GM18505 (cell line): ENCODE measurements around the gene AMZ1.
"Not testable (repeated sequence)": the region's sequence is repeated elsewhere in the genome, so short reads cannot be mapped to it uniquely, and the experiment has no call there.

Source experiments
- ATAC-seq: cut with Tn5 transposase; IDR thresholded peaks from one replicate; pipeline ENCODE4 v1.9.1; 2021; ENCODE audit not compliant: unreplicated experiment
- POLR2A ChIP-seq: IDR thresholded peaks from 4 replicates; pipeline ENCODE4 v1.6.1; 2011; ENCODE audit warnings: borderline replicate concordance; ENCODE audit not compliant: insufficient read depth, insufficient read length; ENCODE audit errors: extremely low read depth

AMZ1 gene

DNA sequence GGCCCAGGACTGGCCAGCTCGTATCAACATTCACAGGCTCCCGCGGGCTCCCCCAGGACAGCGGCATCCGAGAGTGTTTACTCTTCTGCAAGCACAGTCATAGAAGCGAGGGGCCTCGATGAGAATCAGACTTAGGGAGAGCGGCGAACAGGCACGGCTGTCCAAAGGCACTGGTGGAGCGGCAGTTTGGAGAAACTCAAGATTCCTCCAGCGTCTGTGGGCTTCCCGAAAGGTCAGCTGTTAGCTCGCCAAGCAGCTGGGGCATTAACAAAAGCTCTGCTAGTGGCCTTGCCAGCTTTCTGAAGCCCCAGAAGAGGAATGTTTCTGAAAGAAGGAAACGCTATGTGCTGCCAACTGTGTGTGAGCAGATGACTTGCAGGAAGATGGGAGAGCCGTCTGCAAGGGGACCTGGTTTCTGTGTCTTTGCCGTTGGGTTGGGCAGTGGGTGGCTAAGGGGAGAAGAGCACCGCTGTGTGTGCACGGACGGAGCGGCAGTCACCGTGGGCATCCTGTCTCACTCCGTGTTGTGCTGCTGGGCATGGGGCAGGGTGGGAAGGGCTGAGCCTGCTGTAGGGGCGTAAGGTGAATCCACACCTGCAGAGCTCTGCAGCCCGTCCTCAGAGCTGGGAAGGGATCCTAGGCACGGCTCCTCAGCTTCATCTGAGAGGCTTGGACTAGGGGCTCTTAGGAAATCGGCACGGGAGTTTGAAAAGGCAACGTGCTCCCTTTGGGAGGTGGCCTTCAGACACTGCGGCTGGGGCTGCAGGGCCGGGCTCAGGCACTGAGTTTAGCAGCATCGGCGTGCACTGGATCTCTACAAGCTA, 42.1 kb downstream of the AMZ1 start:
- ATAC-seq = no peak
- no peak for TF ChIP-seq POLR2A

DNA sequence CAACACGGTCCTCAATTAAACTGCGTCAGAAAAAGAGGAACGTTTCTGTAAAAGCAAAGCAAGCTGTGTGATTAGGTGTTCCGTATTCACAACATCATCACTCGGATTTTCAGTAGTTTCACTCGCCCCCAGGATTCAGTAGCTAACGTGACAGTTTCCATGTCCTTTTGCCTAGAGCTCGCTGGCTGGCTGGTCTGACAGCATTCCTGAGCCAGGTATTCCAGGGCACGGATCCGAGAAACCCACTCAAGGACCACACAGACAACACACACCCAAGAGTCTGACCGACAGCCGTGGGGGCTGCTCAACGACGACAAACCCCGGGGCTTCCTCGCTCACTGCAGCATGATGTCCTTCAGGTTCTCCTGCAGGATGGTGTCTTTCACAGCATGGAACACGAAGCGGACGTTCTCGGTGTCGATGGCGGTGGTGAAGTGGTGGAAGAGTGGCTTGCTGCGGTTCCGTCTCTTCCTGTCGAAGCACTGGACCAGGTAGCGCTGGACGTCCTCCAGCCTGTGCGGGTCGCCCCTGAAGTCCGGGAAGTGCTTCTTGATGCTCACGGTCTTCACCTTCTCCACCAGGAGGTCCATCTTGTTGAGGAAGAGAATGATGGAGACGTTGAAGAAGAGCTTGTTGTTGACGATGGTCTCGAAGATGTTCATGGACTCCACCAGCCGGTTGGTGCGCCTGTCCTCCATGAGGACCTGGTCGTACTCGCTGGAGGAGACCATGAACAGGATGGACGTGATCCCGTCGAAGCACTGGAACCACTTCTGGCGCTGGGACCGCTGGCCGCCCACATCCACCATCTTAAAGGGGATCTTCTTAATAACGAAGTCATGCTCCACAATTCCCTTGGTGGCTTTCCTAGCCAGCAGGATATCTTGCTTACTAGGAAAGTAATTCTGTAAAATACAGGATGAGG, 43.1 kb downstream of the AMZ1 start:
- ATAC-seq = no peak
- no peak for TF ChIP-seq POLR2A

DNA sequence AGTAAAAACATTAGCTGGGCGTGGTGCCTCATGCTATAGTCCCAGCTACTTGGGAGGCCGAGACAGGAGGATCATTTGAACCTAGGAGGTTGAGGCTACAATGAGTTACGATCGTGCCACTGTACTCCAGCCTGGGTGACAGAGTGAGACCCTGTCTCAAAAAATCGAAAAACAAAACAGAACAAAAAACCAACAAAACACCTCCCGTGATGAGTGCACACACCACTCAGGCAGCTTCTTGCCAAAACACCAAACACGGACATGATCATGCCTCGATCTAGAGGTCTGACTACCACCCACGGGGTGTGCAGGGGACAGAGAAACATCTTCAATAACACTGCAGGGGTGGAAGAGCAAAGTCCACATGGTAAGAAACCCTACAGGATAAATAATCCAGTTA, 44.4 kb downstream of the AMZ1 start:
- TF ChIP-seq POLR2A = no peak
- no peak for ATAC-seq

DNA sequence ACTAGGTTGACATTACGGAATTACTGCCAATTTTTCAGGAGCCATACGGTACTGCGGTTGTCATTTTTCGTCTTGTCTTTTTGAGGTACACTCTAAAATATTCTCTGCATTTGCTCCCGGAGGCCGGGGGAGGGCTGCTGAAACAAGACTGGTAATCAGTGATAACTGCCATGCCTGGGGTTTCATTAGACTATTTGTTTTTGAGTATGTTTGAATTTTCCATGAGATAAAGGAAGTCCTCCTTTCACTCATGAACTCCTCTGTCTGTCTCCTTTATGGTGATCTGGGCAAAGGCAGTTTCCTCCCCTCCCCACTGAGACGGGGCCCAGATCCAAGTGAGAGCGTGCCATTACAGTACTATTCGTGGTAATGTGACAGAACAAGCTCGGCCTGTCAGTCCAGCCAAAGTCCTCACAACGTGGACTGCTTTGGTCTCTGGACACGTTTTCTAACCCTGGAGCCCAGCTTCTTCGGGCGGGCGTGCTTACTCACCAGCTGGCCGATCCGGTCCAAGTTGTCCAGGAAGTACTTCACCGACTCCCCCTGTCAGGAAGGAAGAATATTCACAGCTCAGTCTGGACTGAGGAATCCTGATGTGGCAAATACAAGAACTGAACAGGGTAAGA, 45.1 kb downstream of the AMZ1 start:
- ATAC-seq = no peak
- no peak for TF ChIP-seq POLR2A

DNA sequence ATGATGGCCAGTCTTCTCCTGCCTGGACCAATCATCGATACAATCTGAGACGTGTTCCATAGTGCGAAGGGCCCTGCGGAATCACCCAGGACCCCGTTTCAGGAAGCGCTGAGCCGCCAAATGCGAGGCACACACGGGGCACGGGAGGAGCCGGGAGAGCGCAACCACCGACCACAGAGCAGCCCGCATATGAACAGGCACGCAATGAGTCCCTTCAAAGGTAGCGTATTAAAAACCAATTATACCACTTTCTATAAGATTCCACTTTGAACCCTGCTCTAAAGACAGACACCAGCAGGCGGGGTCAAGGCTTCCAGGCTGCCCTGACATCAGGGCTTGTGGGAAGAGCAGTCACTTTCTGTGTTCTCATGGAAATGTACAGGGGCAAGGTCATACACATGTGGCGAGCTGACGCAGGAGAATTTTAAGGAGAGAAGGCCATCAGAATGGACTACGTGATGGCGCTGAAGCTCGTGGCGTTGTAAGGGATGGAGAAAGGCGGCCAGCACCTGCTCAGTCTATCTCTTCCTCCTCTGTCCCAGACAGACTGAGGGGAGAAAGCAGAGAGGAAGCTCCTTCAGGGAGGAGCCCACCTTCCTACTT, 46.2 kb downstream of the AMZ1 start:
- no peak for ATAC-seq
- TF ChIP-seq POLR2A = no peak

- no peak for TF ChIP-seq POLR2A
- no peak for ATAC-seq
Measured at GRCh38 chr7:2734751-2735571, 47.0 kb downstream of the AMZ1 start.

GRCh38 chr7:2735744-2736143, 47.7 kb downstream of the AMZ1 start:
- no peak for TF ChIP-seq POLR2A
- no peak for ATAC-seq

GRCh38 chr7:2736411-2736914, 48.5 kb downstream of the AMZ1 start:
- no peak for ATAC-seq
- no peak for TF ChIP-seq POLR2A

DNA sequence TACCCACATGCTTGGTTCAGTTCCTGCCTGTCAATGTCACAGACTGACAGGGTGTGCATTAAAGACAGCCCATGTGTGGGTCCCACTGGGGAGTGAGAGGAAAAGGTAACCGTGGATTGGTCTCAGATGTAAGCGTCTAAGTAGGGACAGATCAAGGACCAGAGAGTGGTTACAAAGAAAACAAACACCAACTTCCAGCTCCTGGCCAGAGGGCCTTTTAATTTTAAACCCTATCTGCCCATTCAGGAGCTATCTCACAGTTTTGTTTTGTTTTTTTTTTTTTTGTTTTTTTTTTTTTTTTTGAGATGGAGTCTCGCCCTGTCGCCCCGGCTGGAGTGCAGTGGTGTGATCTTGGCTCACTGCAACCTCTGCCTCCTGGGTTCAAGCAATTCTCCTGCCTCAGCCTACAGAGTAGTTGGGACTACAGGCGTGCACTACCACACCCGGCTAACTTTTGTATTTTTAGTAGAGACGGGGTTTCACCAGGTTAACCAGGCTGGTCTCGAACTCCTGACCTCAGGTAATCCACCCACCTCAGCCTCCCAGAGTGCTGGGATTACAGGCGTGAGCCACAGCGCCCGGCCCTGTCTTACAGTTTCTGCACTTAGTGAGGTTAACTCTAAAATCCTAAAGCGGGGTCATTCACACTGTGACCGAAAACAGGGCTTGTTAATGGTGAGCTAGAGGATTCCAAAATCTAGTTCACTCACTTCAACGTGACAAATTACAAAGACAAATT, 49.2 kb downstream of the AMZ1 start:
- ATAC-seq = not testable (repeated sequence)

GRCh38 chr7:2737771-2738540, 50.0 kb downstream of the AMZ1 start:
- no peak for ATAC-seq
- no peak for TF ChIP-seq POLR2A
